ENCODE measurements around the gene SLF1. TPM values are rescaled to one million over a fixed set of nuclear protein-coding genes. Genes with fewer than 3 reads are reported as not detected.

The SLF1 gene
- total and polyA plus RNA-seq, 2 of the 8 experiments (the other 6 are each of a cell fraction or from before 2014, with no cell fraction given), result 4.8 to 15.7 TPM

GRCh38 chr5:94627191-94627590, 8.7 kb downstream of the SLF1 start (continued):
- TF ChIP-seq EP300 (IDR thresholded peaks at IDR 0.05; ENCODE audit: borderline replicate concordance in 1 of 2, low read depth in 2 of 2, low read length in 2 of 2) (no peak), SP4 (IDR thresholded peaks at IDR 0.05; ENCODE audit: low read length) (no peak)
